WTC11 (cell line): ENCODE measurements around the gene WNK1.

Source experiments
- CREB1 ChIP-seq: sonication (generic); formaldehyde crosslinking; IDR thresholded peaks from 2 replicates; pipeline ENCODE4 v1.8.0; 2023; ENCODE audit warnings: mild to moderate bottlenecking, missing genetic modification reagents
- CTCF ChIP-seq: fragments of 200-600 bp; IDR thresholded peaks from 2 replicates; pipeline ENCODE4 v1.8.0; 2022; ENCODE audit warnings: antibody characterized with exemption
- TF ChIP-seq, protein P1 (sequence below): sonication (generic); formaldehyde crosslinking; IDR thresholded peaks from 2 replicates; pipeline ENCODE4 v1.8.1; 2023; ENCODE audit warnings: mild to moderate bottlenecking, missing genetic modification reagents, moderate library complexity
- TF ChIP-seq, protein P2 (sequence below): sonication (generic); formaldehyde crosslinking; IDR thresholded peaks from 2 replicates; pipeline ENCODE4 v1.8.0; 2022; ENCODE audit warnings: mild to moderate bottlenecking, missing genetic modification reagents

DNA sequence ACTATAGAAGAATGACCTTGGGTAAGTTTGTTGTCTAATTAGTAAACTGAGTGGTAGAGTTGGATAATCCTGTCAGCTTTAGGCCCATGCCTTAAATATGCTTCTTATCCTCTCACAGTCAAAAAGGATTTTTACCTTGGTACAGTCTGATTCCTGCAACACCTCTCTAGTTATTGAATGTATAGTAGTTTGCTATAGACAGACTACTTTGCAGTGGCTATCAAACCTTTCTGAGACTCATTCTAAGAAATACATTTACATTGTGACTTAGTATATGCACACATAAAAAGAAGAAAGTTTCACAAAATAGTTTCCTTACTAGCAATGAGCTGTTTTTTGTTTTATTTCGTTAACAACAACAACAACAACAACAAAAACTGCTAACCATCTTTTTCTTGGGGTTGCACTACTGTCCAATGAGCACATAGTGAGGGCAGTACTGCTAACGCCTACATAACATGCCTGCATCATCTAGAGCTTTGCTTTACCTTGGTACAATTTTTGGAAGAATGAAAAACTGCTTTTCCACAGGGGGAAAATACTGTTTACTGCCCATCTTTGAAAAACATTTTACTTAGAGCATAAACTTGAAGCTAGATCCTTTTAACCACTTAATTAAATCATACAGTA is 28.5 kb downstream of the WNK1 start:
- TF ChIP-seq, protein P1, sequence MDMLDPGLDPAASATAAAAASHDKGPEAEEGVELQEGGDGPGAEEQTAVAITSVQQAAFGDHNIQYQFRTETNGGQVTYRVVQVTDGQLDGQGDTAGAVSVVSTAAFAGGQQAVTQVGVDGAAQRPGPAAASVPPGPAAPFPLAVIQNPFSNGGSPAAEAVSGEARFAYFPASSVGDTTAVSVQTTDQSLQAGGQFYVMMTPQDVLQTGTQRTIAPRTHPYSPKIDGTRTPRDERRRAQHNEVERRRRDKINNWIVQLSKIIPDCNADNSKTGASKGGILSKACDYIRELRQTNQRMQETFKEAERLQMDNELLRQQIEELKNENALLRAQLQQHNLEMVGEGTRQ, result no peak
- TF ChIP-seq CTCF, result no peak
- TF ChIP-seq, protein P2, sequence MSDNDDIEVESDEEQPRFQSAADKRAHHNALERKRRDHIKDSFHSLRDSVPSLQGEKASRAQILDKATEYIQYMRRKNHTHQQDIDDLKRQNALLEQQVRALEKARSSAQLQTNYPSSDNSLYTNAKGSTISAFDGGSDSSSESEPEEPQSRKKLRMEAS (CRISPR knock-in tag), result no peak
- TF ChIP-seq CREB1 (CRISPR knock-in tag), result no peak
